ENCODE measurements around the gene C9orf85. TPM values are rescaled to one million over a fixed set of nuclear protein-coding genes. Genes with fewer than 3 reads are reported as not detected.

The C9orf85 gene
- total and polyA plus RNA-seq, 2 donors (not counting 3 experiments of a cell fraction or from before 2014, with no cell fraction given), result 8.3 to 11.3 TPM

DNA sequence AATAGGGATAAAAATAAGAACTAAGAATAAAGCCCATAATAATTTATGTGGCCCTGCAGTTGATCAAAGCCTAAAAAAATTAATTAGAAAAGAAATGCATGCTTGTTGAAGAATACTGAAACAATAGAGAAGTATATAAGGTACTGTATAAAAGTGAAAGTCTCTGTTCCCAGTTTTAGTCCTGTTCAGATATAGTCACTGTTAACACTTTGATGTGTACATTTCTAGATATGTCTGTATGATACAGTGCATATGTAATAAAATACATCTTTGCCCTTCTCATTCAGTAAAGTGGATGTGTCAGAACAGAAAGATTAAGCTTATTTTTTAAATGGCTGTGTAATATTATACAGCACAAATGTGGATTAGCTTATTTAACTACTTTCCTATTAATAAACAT is 4.1 kb downstream of the C9orf85 start:
- Histone ChIP-seq H3K27me3 (ENCODE audit: control insufficient read depth in 2 of 2, insufficient read depth in 2 of 2, low read length in 2 of 2) (no peaks in the 10 kb centered on the region), H2AFZ (ENCODE audit: low read depth, low read length) (no peak overlapping the region), H3K27ac (ENCODE audit: insufficient read depth, low read depth, low read length) (no peak overlapping the region), H3K36me3 (ENCODE audit: control insufficient read depth in 2 of 2, extremely low read depth in 1 of 2, insufficient read depth in 2 of 2, low read length in 2 of 2) (no peaks in the 10 kb centered on the region), H3K4me3 (replicated peaks in 1 of 3; ENCODE audit: insufficient read depth in 1 of 3, low read depth in 1 of 3, low read length in 3 of 3) (no peak overlapping the region), H3K9ac (replicated peaks; ENCODE audit: extremely low read depth, insufficient read depth, low read length) (no peak overlapping the region), H3K4me2 (ENCODE audit: insufficient read depth, low read length) (no peak overlapping the region), H3K9me3 (replicated peaks; ENCODE audit: control insufficient read depth, insufficient read depth, low read length) (no peaks in the 10 kb centered on the region), H3K4me1 (ENCODE audit: control insufficient read depth, extremely low read depth, insufficient read depth, low read length) (peaks cover 10% of the 10 kb centered on the region), H4K20me1 (replicated peaks; ENCODE audit: control insufficient read depth, extremely low read depth, insufficient read depth, low read length) (no peaks in the 10 kb centered on the region), H3K9me1 (replicated peaks; ENCODE audit: control insufficient read depth, extremely low read depth, insufficient read depth, low read length) (no peaks in the 10 kb centered on the region), H3K79me2 (ENCODE audit: control insufficient read depth, insufficient read depth, low read length) (peaks cover 48% of the 10 kb centered on the region)
- TF ChIP-seq JUN (IDR thresholded peaks at IDR 0.05; ENCODE audit: borderline replicate concordance, insufficient read depth, insufficient read length, low read depth), result no peak
- TF ChIP-seq FOS (IDR thresholded peaks at IDR 0.05; ENCODE audit: borderline replicate concordance, insufficient read depth, low read length), result no peak
- no peak for TF ChIP-seq MYC (IDR thresholded peaks at IDR 0.05; ENCODE audit: low read depth, low read length)
- TF ChIP-seq CTCF (IDR thresholded peaks at IDR 0.05; ENCODE audit: extremely low read depth in 1 of 2, insufficient read depth in 1 of 2, low read depth in 1 of 2, low read length in 2 of 2), result no peak
- no peak for TF ChIP-seq POLR2A (IDR thresholded peaks at IDR 0.05; ENCODE audit: low read depth, low read length)
- no peak for TF ChIP-seq GATA2 (IDR thresholded peaks at IDR 0.05; ENCODE audit: insufficient read depth, insufficient read length, low read depth, low read length)
- no peak for TF ChIP-seq POLR2AphosphoS5 (IDR thresholded peaks at IDR 0.05; ENCODE audit: insufficient read depth, low read depth, low read length)
- TF ChIP-seq EZH2 (IDR thresholded peaks at IDR 0.05; ENCODE audit: borderline replicate concordance, low read depth, low read length, severe bottlenecking), result no peak
- TF ChIP-seq, protein P1, sequence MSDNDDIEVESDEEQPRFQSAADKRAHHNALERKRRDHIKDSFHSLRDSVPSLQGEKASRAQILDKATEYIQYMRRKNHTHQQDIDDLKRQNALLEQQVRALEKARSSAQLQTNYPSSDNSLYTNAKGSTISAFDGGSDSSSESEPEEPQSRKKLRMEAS (IDR thresholded peaks at IDR 0.05; ENCODE audit: insufficient read depth, insufficient read length), result no peak
- intact Hi-C loops (cut with micrococcal nuclease), result no loop called here
- BruUV-seq (replicated peaks), result no TSS peak
- dilution Hi-C loops (cut with MboI; ENCODE audit: extremely low pct_ligation_motif_present, low sequenced_read_pairs), result no loop called here
- no peak for FAIRE-seq
- ChIA-PET CTCF (interaction anchor here (1.4 to 2.0 kb wide), 3 partner anchors 10 to 97 kb away, joined by 3 to 5 read pairs (median 5); no protein-coding TSS in a partner anchor), POLR2A (no interaction called here)
- DNase-seq (ENCODE audit: low read depth, low spot score), result no peak
